Embryonic facial prominence (tissue), 1 donor: Measurements from ENCODE around the gene GREB1.

Experiments
- DNase-seq: peaks from one replicate; pipeline ENCODE4 v3.0.0-alpha.2; 2016; ENCODE audit errors: extremely low spot score

The GREB1 gene

DNA sequence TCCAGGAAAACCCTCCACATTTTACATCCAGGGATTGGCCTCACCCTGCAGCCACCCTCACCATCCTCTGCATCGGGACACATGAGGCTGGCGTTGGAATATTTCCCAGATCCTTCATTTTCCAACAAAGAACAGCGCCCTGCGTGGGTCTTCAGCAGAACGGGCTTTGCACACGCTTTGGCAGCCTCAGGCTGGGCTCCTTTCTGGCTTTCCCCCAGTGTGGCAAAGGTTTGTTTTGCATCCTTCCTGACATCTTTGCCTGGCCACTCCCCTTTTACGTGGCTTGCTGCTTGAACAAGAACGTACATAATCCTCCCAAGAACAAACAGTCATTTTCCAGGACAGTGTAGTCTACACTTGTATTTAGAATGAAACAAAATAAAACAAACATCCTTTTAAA, 25.6 kb upstream of the GREB1 start:
- DNase-seq = no peak

DNA sequence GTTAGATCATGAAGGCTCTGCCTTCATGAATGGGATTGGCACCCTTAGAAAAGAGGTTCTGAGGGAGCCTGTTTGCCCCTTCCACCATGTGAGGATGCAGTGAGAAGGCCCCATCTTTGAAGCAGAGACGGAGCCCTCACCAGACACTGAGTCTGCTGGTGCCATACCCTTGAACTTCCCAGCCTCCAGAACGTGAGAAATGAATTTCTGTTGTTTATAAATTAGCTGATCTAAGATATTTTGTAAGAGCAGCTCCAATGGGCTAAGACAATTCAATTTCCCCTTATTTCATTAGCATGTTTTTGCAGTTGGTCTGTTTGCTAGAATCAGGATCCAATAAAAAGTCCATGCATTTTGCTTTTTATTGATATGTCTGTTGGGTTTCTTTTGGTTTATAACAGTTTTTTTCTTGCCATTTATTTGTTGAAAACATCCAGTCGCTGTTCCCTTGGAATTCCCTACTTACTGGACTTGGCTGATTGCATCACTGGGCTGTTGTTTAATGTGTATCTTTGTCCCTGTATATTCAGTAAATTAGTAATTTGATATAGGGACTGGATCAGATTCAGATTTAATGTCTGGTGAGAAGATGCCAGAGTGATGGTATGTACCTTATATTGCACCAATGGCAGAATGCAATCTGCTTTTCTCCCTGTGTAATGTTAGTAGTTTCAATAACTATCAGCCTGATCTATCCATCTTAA, 24.0 kb upstream of the GREB1 start:
- DNase-seq = no peak

DNA sequence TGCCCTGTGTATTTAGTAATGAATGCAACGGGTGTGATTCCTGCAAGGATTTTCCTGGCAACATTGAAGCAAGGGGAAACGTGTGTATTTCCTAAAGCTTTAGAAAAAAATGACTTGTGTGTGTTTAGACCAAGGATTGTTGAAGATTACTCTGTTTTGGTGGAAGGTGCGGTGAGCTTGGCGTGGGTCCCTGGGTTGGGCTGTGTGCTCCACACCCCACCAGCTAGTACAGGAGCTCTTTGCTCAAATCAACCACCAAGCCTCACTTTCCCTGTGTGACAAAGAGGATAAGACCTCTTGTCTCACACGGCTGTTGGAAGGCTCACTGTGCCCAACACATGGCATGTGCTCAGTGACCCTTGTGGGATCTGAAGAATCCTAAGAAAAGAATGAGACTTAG, 21.4 kb upstream of the GREB1 start:
- no peak for DNase-seq

GRCh38 chr2:11513319-11513718, 20.5 kb upstream of the GREB1 start:
- no peak for DNase-seq

DNA sequence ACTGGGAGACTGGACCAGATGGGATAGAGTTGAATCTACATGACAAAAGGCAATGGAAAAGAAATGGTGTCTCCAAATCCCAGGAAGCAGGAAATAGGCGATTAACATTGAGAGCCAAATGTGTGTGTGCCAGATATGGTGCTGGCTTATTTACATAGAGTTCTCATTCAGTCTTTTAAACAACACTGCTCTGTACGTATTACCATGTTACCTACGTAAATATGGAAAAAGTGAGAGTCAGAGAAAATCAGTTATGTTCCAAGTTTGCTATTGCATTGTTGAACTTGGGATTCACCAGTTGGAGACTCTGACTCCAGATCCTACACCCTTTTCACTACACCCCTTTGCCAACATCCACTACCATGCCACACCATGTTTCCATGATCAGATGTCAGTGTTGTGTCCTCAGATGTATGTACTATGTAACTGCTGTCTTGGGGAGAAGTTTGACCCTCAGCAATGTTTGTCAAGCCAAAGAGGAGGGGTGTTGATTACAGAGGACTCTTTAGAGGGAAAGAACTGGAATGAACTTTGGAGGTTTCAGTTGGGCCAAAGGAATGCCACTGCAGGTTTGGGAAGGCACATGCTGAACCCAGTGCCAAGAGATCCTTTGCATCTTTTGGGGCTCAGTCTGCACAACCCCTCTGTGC, 19.6 kb upstream of the GREB1 start:
- no peak for DNase-seq

- DNase-seq = no peak
Observed at GRCh38 chr2:11514904-11515303, 18.9 kb upstream of the GREB1 start.

- no peak for DNase-seq
Observed at GRCh38 chr2:11515490-11515981, 18.3 kb upstream of the GREB1 start.

- no peak for DNase-seq
Observed at GRCh38 chr2:11516984-11517648, 16.7 kb upstream of the GREB1 start.

GRCh38 chr2:11517906-11518305, 15.9 kb upstream of the GREB1 start:
- no peak for DNase-seq

GRCh38 chr2:11520092-11520693, 13.7 kb upstream of the GREB1 start:
- DNase-seq = no peak

DNA sequence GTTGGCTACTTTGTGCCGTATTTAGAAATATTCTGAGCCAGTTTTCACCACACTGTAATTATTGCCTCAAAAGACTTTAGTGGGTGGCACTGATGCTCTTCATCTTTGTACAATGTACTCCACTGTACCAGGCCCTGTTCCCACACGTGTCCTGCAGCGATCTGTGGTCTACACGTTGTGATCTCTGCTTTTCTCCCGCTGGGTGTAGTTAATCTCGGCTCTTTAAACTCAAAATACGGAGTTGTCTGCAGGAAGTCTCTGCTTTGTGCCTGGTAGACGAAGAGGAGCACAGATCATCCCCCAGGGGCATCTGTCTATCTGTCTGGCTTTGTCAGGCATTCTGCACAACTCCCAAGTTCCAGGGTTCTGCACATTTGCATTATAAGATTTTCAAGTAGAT, 12.1 kb upstream of the GREB1 start:
- DNase-seq = no peak

DNA sequence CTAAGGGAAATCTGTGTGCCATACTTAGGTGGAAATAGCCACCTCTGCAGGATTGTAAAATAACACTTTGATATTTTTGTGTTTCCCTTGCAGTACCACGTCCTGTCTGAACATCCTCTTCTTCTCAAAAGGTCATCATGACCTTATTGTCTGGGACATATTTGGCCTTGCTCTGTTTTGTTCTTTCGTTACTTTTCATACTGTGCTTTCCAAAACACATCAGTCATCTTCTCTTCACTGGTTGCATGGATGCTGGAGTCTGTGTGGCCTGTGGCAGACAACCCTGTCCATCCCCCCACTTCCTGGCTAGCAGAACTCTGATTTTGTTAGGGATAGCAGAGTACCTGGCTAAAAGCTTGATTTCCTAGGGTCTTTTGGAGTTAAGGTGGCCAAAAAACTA, 9.4 kb upstream of the GREB1 start:
- no peak for DNase-seq

DNA sequence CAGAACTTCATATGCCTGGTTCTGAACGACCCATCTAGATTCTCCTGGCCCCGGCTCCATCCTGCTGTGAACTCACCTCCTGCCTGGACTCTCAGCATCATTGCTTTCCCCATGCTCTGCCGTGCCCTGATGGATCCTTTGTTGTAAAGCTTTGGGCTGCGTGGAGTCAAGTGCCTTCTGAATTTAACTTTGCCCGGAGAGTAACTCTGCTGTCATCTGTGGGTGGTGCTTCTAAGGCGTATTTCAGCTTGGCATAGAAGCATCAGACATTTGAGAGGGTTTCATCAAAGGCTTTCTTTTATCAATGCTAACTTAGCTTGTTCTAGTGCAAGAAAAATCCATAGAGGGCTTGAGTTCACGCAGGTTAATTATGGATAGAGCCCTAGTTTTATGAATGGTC, 8.1 kb upstream of the GREB1 start:
- DNase-seq = no peak

DNA sequence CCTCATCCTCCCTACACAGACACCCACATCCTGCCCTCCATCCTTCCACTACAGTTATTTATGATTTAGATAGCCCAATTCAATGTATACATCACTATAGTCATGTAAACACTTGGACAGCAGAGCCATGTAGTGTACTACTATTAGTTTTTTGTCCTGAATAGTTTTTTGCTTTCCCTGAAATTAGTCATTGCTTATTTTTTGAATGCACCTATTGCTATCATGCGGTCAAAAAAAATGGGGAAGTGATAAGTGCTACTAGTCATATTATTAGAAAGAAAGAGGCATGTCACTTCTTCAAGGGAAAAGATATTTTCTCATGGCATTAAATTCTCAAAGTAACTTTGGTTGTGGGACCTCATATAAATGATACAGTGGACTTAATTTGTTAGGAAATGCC, 6.8 kb upstream of the GREB1 start:
- no peak for DNase-seq

DNA sequence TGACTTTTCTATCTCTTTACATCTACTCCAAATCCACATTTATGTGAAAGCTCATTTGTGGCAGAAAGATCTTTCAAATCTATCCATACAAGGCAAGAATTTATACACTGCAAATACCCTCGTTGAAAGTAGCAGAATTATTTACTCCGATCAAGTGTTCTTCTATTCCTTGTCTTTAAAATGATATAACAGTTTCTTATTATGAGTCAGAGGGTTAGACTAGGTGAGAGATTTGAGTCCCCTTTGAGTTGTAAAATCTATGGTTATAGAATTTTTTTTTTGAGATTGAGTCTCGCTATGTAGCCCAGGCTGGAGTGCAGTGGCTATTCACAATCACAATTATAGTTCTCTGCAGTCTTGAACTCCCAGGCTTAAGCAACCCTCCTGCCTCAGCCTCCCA, 5.6 kb upstream of the GREB1 start:
- no peak for DNase-seq

DNA sequence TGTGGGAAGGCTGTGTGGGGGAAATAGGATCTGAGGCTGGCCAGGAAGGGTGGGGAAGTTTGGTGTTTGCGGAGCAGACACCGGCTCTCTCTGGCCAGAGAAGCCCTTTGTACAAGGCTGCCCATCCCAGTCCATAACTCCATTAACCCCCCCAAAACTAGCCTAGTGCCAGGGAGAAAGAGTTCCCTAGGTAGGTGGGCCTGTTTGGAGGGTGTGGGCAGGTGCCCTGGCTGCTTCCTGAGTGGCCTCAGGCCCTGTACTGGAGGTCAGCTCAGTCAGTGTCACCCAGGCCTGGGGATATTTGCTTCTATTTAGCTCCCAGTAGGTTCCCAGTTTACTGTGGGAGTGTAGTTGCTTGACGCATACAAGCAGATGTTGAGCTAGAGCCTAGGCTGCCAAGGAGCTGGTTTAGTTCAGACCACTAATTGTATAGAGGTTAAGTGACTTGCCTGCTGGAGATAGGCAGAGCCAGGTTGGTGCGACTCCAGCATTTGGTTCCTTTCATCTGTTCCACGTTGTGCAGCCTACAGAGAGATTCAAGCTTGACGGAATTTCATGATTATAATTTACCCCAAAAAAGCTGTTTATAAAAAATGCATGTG, 2.9 kb upstream of the GREB1 start:
- no peak for DNase-seq

DNA sequence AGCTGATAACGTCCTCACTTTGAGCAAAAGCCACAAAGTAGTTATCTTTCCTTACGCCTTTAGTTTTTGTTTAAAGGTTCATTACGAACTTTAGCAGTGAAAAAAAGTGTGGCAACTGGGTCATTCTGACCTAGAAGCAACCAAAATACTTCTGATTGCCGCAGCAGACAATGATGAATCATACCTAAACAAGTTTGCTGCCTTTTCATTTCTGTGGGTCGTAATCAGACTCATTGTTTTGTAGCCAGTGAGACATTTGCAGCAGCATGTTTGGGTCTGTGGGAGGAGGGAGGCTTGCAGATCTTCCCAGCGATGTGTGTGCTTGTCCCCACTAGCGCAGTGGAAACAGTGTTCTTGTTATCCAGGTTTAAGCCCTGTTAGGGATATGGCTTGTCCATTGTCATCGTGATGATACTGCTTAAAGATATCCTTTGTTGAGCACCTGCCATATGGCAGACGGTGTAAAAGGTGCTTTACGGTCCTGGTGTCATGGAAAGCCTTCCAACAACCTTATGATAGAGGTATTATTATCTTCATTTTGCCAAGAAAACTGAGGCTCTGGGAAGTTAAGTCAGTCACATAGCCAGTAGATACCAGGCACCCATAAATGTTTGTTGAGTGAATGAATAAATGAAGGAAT, 1.3 kb upstream of the GREB1 start:
- no peak for DNase-seq

- no peak for DNase-seq
Observed at GRCh38 chr2:11534071-11534745, 363 bp downstream of the GREB1 start.

- DNase-seq = no peak
Observed at GRCh38 chr2:11534746-11535484, 1.1 kb downstream of the GREB1 start.

DNA sequence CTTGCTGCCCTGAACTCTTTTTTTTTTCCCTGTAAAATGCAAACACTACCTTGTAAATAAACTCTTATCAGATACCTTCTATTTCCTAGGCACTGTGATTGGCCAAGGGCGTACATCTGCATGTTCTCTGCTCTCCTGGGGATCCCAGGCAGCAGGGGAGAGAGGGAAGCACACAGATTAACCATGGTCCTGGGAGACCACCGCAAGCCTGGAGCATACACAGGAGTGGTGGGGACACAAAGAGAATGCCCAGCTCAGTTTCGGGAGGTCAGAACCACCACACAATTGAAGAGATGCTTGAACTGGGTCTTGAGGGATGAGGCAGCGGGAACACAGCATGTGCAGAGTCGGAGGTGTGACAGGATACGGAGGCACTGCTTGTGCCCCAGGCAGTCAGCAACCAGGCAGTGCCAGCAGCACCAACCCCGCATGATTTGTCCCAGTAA, 2.1 kb downstream of the GREB1 start:
- DNase-seq = no peak
